ENCODE measurements around the gene UBTD1. TPM values are rescaled to one million over a fixed set of nuclear protein-coding genes. Genes with fewer than 3 reads are reported as not detected.

UBTD1 gene
- total RNA-seq, 1 experiment from 2014 or later = 9.3 TPM

DNA sequence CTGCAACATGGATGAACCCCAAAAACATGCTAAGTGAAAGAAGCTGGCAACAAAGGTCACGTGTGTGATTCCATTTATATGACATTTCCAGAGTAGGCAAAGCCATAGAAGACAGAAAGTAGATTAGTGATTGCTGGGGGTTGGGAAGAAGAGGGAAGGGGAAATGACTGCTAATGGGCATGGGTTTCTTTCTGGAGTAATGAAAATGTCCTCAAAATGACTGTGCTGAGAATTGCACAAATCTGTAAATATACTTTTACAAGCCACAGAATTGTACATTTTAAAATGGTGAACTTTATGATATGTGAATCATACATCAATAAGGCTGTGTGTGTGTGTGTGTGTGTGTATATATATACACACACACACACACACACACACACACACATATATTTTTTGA, 16.3 kb upstream of the UBTD1 start:
- intact Hi-C loops (cut with micrococcal nuclease; ENCODE audit: unreplicated experiment) = no loop called here
- H3K27ac Mint-ChIP-seq (ENCODE audit: unreplicated experiment) = no peak overlapping the region
- TF ChIP-seq, protein P1, sequence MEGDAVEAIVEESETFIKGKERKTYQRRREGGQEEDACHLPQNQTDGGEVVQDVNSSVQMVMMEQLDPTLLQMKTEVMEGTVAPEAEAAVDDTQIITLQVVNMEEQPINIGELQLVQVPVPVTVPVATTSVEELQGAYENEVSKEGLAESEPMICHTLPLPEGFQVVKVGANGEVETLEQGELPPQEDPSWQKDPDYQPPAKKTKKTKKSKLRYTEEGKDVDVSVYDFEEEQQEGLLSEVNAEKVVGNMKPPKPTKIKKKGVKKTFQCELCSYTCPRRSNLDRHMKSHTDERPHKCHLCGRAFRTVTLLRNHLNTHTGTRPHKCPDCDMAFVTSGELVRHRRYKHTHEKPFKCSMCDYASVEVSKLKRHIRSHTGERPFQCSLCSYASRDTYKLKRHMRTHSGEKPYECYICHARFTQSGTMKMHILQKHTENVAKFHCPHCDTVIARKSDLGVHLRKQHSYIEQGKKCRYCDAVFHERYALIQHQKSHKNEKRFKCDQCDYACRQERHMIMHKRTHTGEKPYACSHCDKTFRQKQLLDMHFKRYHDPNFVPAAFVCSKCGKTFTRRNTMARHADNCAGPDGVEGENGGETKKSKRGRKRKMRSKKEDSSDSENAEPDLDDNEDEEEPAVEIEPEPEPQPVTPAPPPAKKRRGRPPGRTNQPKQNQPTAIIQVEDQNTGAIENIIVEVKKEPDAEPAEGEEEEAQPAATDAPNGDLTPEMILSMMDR (IDR thresholded peaks at IDR 0.05; ENCODE audit: unreplicated experiment) = no peak
- no peaks in the 10 kb centered on the region for H3K9me3 Mint-ChIP-seq (ENCODE audit: low read depth, unreplicated experiment)
- DNase-seq = no peak
- H3K27me3 Mint-ChIP-seq (ENCODE audit: unreplicated experiment) = no peaks in the 10 kb centered on the region
- CTCF ChIA-PET = no interaction called here
- BruUV-seq (replicated peaks) = no TSS peak
- H3K4me3 Mint-ChIP-seq (ENCODE audit: low read depth, unreplicated experiment) = no peak overlapping the region
- peaks cover 20% of the 10 kb centered on the region for H3K36me3 Mint-ChIP-seq (ENCODE audit: insufficient read depth, unreplicated experiment)
- H3K4me1 Mint-ChIP-seq (ENCODE audit: low read depth, unreplicated experiment) = no peaks in the 10 kb centered on the region

DNA sequence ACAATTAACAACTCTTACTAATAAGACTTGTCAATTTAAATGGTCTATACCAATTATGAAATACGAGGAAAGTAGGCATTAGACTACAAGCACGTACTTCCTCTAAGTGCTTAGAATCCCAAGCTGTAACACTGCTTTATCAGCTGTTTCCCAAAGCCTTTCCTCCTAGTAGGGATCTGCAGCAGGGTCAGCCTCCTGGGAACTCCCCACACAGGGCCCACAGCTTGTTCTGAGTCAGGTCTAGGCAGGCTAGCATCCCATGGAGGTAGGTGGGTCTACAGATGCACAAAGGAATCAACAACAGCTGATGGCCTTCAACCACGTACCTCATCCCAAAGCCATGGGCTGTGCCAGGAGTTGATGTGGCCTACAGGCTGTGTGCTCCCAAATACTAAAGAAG, 15.2 kb upstream of the UBTD1 start:
- TF ChIP-seq, protein P1 (IDR thresholded peaks at IDR 0.05; ENCODE audit: unreplicated experiment) = no peak
- H3K4me3 Mint-ChIP-seq (ENCODE audit: low read depth, unreplicated experiment) = no peak overlapping the region
- DNase-seq = no peak
- no TSS peak for BruUV-seq (replicated peaks)
- CTCF ChIA-PET = no interaction called here
- intact Hi-C loops (cut with micrococcal nuclease; ENCODE audit: unreplicated experiment) = no loop called here
- no peak overlapping the region for H3K27ac Mint-ChIP-seq (ENCODE audit: unreplicated experiment)
- no peaks in the 10 kb centered on the region for H3K9me3 Mint-ChIP-seq (ENCODE audit: low read depth, unreplicated experiment)
- H3K4me1 Mint-ChIP-seq (ENCODE audit: low read depth, unreplicated experiment) = no peaks in the 10 kb centered on the region
- H3K36me3 Mint-ChIP-seq (ENCODE audit: insufficient read depth, unreplicated experiment) = peaks cover 20% of the 10 kb centered on the region
- no peaks in the 10 kb centered on the region for H3K27me3 Mint-ChIP-seq (ENCODE audit: unreplicated experiment)

- Mint-ChIP-seq H3K27me3 (ENCODE audit: unreplicated experiment) (no peaks in the 10 kb centered on the region), H3K36me3 (ENCODE audit: insufficient read depth, unreplicated experiment) (peaks cover 20% of the 10 kb centered on the region), H3K4me1 (ENCODE audit: low read depth, unreplicated experiment) (no peaks in the 10 kb centered on the region), H3K4me3 (ENCODE audit: low read depth, unreplicated experiment) (no peak overlapping the region), H3K27ac (ENCODE audit: unreplicated experiment) (no peak overlapping the region), H3K9me3 (ENCODE audit: low read depth, unreplicated experiment) (no peaks in the 10 kb centered on the region)
- no peak for DNase-seq
- intact Hi-C loops (cut with micrococcal nuclease; ENCODE audit: unreplicated experiment) = no loop called here
- BruUV-seq (replicated peaks) = no TSS peak
- TF ChIP-seq, protein P1 (IDR thresholded peaks at IDR 0.05; ENCODE audit: unreplicated experiment) = no peak
- CTCF ChIA-PET = no interaction called here
Observed at GRCh38 chr10:97483921-97484320, 14.8 kb upstream of the UBTD1 start.

- intact Hi-C loops (cut with micrococcal nuclease; ENCODE audit: unreplicated experiment) = no loop called here
- H3K36me3 Mint-ChIP-seq (ENCODE audit: insufficient read depth, unreplicated experiment) = peaks cover 12% of the 10 kb centered on the region
- CTCF ChIA-PET = no interaction called here
- no peak overlapping the region for H3K27ac Mint-ChIP-seq (ENCODE audit: unreplicated experiment)
- H3K9me3 Mint-ChIP-seq (ENCODE audit: low read depth, unreplicated experiment) = no peaks in the 10 kb centered on the region
- H3K4me3 Mint-ChIP-seq (ENCODE audit: low read depth, unreplicated experiment) = no peak overlapping the region
- no peaks in the 10 kb centered on the region for H3K27me3 Mint-ChIP-seq (ENCODE audit: unreplicated experiment)
- TF ChIP-seq, protein P1 (IDR thresholded peaks at IDR 0.05; ENCODE audit: unreplicated experiment) = no peak
- DNase-seq = no peak
- no peaks in the 10 kb centered on the region for H3K4me1 Mint-ChIP-seq (ENCODE audit: low read depth, unreplicated experiment)
- no TSS peak for BruUV-seq (replicated peaks)
Observed at GRCh38 chr10:97485647-97486281, 13.0 kb upstream of the UBTD1 start.
